LNCaP clone FGC (cell line): ENCODE results near the gene PEX13.

Source experiments
- DNase-seq: peaks from one replicate; pipeline ENCODE4 v3.0.0-alpha.2; 2011; ENCODE audit warnings: low read depth
- H3K4me3 ChIP-seq: 2 replicates; pipeline ENCODE4 v1.5.1; 2011; ENCODE audit warnings: mild to moderate bottlenecking, low read depth, low read length, control low read depth
- CTCF ChIP-seq: IDR thresholded peaks from 2 replicates; pipeline ENCODE4 v1.5.1; 2012; ENCODE audit warnings: mild to moderate bottlenecking; ENCODE audit not compliant: control insufficient read depth, insufficient read depth; ENCODE audit errors: extremely low read depth

Gene PEX13

GRCh38 chr2:61100801-61101200 lies 83.3 kb downstream of the PEX13 start:
- H3K4me3 ChIP-seq: no peak overlapping the region
- DNase-seq: no peak
- no peak for TF ChIP-seq CTCF
